Dendritic cell treated with granulocyte-macrophage colony-stimulating factor and Interleukin-4, amounts not matched to agents 40 ng/mL and 50 ng/mL, for 4 days (primary cell): ENCODE measurements around the gene SYT8.
"Not testable (repeated sequence)": the region's sequence is repeated elsewhere in the genome, so short reads cannot be mapped to it uniquely, and the experiment has no call there.

Experiments used
- H3K27ac Mint-ChIP-seq: one replicate; pipeline ENCODE4 v1.8.0; 2022; ENCODE audit warnings: mild to moderate bottlenecking, mixed read lengths
- H3K27me3 Mint-ChIP-seq: one replicate; pipeline ENCODE4 v1.8.0; 2022; ENCODE audit warnings: mild to moderate bottlenecking, mixed read lengths
- H3K36me3 Mint-ChIP-seq: one replicate; pipeline ENCODE4 v1.8.0; 2022; ENCODE audit warnings: low read depth, mixed read lengths
- H3K4me1 Mint-ChIP-seq: one replicate; pipeline ENCODE4 v1.8.0; 2022; ENCODE audit warnings: low read depth, mixed read lengths
- H3K4me3 Mint-ChIP-seq: one replicate; pipeline ENCODE4 v1.8.0; 2022; ENCODE audit warnings: mild to moderate bottlenecking, moderate library complexity, mixed read lengths
- H3K9me3 Mint-ChIP-seq: one replicate; pipeline ENCODE4 v1.8.0; 2022; ENCODE audit warnings: mixed read lengths
- intact Hi-C: fragments of 100-400 bp; cut with micrococcal nuclease; formaldehyde crosslinking; loops from one replicate; pipeline ENCODE4 v1.15.0; 2022

Gene SYT8

DNA sequence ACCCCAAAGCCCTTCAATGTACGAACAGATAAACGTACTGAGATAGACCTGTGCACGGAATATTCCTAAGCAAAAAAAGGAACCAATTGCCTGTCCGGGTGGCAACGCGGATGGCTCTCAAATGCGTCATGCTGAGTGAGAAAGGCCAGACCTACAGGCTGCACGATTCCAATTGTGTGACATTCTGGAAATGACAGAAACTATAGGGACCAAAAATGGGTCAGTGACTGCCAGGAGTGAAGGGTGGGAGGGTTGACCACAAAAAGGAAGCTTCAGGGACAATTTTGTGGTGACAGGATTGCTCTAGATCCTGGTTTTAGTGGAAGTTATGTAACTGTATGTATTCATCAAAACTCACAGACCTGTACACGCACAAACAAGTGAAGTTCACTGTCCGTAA is 24.0 kb upstream of the SYT8 start:
- peaks cover 5% of the 10 kb centered on the region for H3K36me3 Mint-ChIP-seq
- H3K4me1 Mint-ChIP-seq: peaks cover 7% of the 10 kb centered on the region
- H3K4me3 Mint-ChIP-seq: no peak overlapping the region
- peaks cover 87% of the 10 kb centered on the region for H3K27me3 Mint-ChIP-seq
- H3K9me3 Mint-ChIP-seq: peaks cover 20% of the 10 kb centered on the region
- intact Hi-C loops: no loop called here
- no peak overlapping the region for H3K27ac Mint-ChIP-seq

DNA sequence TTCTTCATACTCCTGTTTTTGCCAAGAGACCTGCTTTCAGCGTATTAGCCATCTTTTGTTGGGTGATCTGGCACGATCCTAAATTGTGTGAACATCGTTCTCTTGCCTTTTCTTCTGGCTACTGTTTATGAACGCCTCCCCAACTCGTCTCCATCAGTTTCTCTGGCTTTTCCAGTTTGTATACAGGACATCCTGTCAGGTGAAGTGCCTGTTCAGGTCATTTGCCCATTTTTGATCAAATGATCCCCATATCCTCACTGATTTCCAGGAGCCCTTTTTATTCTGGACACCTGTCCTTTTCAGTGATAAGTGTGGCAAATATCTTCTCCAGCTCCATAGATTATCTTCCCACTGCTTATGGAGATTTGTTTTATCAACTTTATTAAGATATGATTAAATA is 22.5 kb upstream of the SYT8 start:
- peaks cover 5% of the 10 kb centered on the region for H3K36me3 Mint-ChIP-seq
- intact Hi-C loops: no loop called here
- H3K27ac Mint-ChIP-seq: no peak overlapping the region
- H3K27me3 Mint-ChIP-seq: peaks cover 93% of the 10 kb centered on the region
- H3K4me1 Mint-ChIP-seq: peaks cover 7% of the 10 kb centered on the region
- H3K4me3 Mint-ChIP-seq: no peak overlapping the region
- H3K9me3 Mint-ChIP-seq: peaks cover 20% of the 10 kb centered on the region

DNA sequence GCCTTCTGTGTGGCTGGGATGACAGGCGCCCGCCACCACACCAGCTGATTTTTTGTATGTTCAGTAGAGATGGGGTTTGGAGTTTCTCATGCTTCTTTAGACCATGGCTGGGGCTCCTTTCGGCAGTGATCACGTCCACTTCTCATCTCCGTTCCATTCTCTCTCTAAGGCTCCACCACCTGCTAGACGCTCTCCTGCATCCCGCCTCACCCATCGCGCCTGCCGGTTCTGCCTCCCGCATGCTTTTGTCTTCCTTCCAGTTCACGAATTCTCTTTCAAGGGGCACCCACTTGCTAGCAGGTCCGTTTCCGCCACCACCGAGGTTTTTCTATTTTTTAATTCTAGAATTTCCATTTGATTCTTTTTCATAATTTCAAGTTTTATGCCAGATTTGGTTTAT is 22.0 kb upstream of the SYT8 start:
- Mint-ChIP-seq H3K4me1 (peaks cover 7% of the 10 kb centered on the region), H3K9me3 (peaks cover 20% of the 10 kb centered on the region), H3K27me3 (peaks cover 91% of the 10 kb centered on the region), H3K27ac (no peak overlapping the region), H3K36me3 (peaks cover 5% of the 10 kb centered on the region), H3K4me3 (no peak overlapping the region)
- intact Hi-C loops: no loop called here

DNA sequence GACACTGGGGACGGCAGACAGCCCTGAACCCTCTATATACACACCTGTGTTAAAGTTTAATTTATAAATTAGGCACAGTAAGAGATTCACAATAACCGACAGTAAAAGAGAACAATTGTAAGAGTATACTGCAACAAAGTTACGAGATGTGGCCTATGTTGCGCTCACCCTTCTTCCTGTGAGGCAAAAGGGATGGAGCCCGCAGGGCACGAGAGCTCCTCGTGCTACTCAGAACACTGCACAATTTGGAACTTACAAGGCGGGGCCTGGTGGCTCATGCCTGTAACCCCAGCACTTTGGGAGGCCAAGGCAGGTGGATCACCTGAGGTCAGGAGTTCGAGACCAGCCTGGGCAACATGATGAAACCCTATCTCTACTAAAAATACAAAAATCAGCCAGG is 21.4 kb upstream of the SYT8 start:
- Mint-ChIP-seq H3K9me3 (peaks cover 21% of the 10 kb centered on the region), H3K27me3 (peaks cover 87% of the 10 kb centered on the region)
- H3K36me3 Mint-ChIP-seq, intact Hi-C loops, H3K4me1 Mint-ChIP-seq, H3K27ac Mint-ChIP-seq, H3K4me3 Mint-ChIP-seq: not testable (repeated sequence)

DNA sequence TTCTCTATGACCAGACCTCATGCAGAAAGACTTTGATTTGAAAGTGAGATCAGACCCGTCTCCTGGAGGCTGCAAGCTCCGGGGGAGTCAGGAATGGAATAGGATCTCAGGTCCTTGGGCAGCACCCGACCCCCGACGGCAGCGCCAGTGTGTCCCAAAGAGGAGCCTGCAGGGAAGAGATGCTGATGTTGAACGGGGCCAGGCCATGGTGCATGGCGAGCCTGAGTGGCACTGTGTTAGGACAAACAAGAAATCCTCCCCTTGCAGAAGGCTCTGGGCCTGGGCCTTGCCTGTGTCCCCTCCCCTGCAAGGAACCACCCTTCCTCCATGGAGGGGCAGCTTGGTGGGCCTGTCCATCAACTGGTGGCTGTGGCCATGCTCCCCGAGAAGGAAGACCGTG is 20.1 kb upstream of the SYT8 start:
- H3K9me3 Mint-ChIP-seq: peaks cover 29% of the 10 kb centered on the region
- H3K27me3 Mint-ChIP-seq: peaks cover 86% of the 10 kb centered on the region
- peaks cover 7% of the 10 kb centered on the region for H3K4me1 Mint-ChIP-seq
- intact Hi-C loops: no loop called here
- no peak overlapping the region for H3K27ac Mint-ChIP-seq
- no peak overlapping the region for H3K4me3 Mint-ChIP-seq
- peaks cover 2% of the 10 kb centered on the region for H3K36me3 Mint-ChIP-seq

DNA sequence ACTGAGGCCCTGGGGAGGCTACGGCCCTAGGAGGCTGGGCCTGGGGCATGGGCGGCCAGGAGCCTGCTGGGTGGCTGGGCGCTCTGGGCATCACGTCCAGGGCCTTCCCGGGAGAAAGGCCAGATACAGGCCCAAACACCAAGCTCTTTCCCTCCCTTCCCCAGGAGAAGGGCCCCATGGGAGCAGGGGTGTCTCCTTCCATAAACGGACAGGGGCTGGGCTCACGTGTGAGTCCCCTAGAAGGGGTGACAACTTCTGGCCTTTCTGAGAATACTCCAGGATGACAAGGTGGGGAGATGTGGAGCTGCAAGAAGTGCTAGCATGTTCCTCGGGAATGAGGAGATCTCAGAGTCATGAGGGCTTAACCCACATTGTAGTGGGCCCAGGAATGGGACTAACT is 19.5 kb upstream of the SYT8 start:
- Mint-ChIP-seq H3K4me3 (no peak overlapping the region), H3K4me1 (peaks cover 7% of the 10 kb centered on the region), H3K36me3 (no peaks in the 10 kb centered on the region), H3K27me3 (peaks cover 88% of the 10 kb centered on the region), H3K27ac (no peak overlapping the region), H3K9me3 (peaks cover 29% of the 10 kb centered on the region)
- intact Hi-C loops: no loop called here

DNA sequence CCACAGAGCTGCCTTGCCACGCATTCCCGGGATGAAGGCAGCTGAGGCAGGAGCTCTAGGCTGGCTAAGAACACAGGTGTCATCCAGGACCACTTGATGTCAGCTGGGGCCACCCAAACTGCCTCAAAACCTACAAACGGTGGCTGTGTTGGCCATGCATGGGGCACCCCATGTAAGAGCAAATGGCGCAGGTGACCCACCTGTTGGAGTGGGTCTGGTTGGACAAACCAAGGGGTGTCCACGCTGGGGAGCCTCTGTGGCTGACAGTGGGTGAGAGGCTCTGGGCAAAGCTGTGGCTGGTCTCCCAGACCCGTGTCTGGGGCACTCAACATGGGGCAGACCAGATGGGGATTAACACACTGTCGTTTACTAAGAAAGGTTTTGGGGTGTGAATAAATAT is 19.0 kb upstream of the SYT8 start:
- intact Hi-C loops: no loop called here
- no peak overlapping the region for H3K27ac Mint-ChIP-seq
- peaks cover 5% of the 10 kb centered on the region for H3K4me1 Mint-ChIP-seq
- H3K36me3 Mint-ChIP-seq: no peaks in the 10 kb centered on the region
- peaks cover 29% of the 10 kb centered on the region for H3K9me3 Mint-ChIP-seq
- no peak overlapping the region for H3K4me3 Mint-ChIP-seq
- H3K27me3 Mint-ChIP-seq: peaks cover 89% of the 10 kb centered on the region

DNA sequence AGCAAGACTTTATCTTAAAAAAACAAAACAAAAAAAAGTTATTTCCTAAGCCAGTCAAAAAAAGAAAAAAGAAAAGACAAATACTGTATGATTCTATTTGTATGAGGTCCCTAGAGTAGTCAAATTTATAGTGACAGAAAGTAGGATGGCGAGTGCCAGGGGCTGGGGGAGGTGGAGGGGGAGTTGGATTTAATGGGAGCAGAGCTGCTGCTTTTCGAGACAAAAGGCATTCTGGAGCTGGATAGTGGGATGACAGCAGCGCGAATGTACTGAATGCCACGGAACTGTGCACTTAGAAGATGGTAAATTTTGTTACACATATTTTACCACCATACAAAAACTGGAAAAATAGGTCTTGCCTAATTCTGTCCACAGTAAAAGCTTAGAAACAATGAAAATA is 17.8 kb upstream of the SYT8 start:
- Mint-ChIP-seq H3K27ac (no peak overlapping the region), H3K9me3 (peaks cover 41% of the 10 kb centered on the region), H3K4me1 (no peaks in the 10 kb centered on the region), H3K4me3 (no peak overlapping the region), H3K36me3 (no peaks in the 10 kb centered on the region), H3K27me3 (peaks cover 91% of the 10 kb centered on the region)
- intact Hi-C loops: no loop called here

DNA sequence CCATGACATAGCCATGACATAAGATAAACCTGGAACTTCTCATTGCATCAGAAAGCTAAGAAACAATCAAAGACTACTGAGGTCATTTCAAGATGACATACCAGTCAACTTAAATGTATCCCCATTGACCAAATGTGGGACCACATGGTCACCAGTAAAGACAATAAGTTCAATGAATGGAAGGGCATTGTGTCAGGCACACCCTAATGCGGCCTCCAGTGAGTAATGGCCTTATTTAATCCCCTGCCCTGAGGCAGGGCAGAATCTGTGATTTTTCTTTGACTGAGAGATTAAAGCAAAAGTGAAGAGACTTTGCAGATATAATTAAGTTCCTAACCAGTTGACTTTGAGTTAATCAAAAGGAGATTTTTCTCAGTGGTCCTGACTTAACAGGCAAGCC is 17.3 kb upstream of the SYT8 start:
- peaks cover 3% of the 10 kb centered on the region for H3K4me1 Mint-ChIP-seq
- H3K27ac Mint-ChIP-seq: no peak overlapping the region
- intact Hi-C loops: no loop called here
- peaks cover 37% of the 10 kb centered on the region for H3K9me3 Mint-ChIP-seq
- peaks cover 91% of the 10 kb centered on the region for H3K27me3 Mint-ChIP-seq
- no peak overlapping the region for H3K4me3 Mint-ChIP-seq
- H3K36me3 Mint-ChIP-seq: no peaks in the 10 kb centered on the region

DNA sequence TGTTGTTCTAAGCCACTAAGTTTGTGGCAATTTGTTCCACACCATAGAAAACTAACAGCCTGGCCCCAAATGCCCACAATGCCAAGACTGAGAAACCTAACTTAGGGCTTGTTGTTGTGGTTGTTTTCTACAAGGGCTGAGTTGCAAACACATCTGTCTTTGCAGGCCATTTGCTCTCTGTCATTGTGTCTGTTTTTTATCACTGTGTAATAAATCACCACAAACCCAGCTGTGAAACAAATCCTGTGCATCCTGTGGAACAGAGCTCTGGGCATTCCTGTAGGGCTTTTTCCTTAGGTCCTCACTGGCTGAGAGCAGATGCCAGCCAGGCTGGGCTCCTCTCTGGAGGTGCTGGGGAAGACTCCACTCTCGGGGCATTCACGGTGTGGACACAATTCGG is 15.7 kb upstream of the SYT8 start:
- Mint-ChIP-seq H3K9me3 (peaks cover 31% of the 10 kb centered on the region), H3K27me3 (peaks cover 88% of the 10 kb centered on the region), H3K27ac (no peak overlapping the region), H3K4me1 (peaks cover 4% of the 10 kb centered on the region), H3K4me3 (no peak overlapping the region), H3K36me3 (no peaks in the 10 kb centered on the region)
- intact Hi-C loops: no loop called here

DNA sequence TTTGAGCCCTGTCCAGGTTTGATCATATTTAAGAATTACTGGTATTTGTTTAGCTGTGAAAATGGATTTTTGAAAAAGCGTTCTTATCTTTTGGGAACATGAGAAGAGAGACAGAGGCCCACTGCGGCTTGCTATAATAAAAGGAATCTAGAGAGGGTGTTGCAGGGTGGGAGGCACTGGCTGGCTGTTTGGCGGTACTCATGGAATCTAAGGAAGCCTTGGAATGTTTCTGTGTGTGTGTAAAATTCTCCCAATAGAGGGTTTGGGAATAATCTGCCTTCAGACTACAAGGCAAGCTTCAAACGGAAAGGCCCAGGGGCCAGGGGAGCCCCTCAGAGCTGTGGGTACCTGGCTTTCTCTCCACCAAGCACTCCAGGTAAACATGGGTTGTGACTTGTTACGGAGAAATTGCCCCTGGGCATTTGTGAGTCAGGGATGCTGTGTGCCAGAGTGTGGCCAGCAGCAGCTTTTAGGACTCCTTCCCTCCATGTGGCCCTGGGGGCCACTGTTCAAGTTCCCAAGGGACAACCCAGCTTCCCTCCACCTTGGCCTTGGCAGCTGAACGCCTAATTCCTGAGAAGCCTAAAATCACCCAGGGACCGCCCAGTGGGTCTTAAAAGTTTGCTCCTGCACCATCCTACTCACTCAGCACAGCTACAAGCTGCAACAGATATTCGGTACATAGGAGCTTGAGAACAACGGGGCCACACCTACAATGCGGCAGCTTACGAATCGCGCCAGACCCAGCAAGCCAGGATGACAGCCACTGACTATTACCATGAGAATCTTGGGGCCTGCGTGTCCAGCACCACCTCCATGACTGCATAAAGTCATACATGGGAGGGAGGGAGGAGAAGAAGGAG is 14.1 kb upstream of the SYT8 start:
- peaks cover 4% of the 10 kb centered on the region for H3K4me1 Mint-ChIP-seq
- H3K4me3 Mint-ChIP-seq: no peak overlapping the region
- H3K36me3 Mint-ChIP-seq: no peaks in the 10 kb centered on the region
- H3K9me3 Mint-ChIP-seq: peaks cover 31% of the 10 kb centered on the region
- intact Hi-C loops: no loop called here
- H3K27me3 Mint-ChIP-seq: peaks cover 78% of the 10 kb centered on the region
- no peak overlapping the region for H3K27ac Mint-ChIP-seq

DNA sequence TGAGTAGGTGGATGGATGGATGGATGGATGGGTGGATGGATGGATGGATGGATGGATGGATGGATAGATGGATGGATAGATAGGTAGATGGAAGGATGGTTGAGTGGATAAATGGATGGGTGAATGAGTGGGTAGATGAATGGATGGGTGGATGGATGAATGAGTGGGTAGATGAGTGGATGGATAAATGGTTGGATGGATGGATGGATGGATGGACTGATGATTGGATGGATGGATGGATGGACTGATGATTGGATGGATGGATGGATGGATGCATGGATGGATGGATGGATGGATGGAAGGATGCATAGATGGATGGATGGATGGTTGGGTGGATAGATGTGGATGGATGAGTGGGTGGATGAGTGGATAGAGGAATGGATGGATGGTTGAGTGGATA is 13.2 kb upstream of the SYT8 start:
- Mint-ChIP-seq H3K27ac (no peak overlapping the region), H3K4me1 (peaks cover 4% of the 10 kb centered on the region), H3K27me3 (peaks cover 74% of the 10 kb centered on the region), H3K4me3 (no peak overlapping the region), H3K36me3 (no peaks in the 10 kb centered on the region), H3K9me3 (peaks cover 31% of the 10 kb centered on the region)
- intact Hi-C loops: no loop called here

DNA sequence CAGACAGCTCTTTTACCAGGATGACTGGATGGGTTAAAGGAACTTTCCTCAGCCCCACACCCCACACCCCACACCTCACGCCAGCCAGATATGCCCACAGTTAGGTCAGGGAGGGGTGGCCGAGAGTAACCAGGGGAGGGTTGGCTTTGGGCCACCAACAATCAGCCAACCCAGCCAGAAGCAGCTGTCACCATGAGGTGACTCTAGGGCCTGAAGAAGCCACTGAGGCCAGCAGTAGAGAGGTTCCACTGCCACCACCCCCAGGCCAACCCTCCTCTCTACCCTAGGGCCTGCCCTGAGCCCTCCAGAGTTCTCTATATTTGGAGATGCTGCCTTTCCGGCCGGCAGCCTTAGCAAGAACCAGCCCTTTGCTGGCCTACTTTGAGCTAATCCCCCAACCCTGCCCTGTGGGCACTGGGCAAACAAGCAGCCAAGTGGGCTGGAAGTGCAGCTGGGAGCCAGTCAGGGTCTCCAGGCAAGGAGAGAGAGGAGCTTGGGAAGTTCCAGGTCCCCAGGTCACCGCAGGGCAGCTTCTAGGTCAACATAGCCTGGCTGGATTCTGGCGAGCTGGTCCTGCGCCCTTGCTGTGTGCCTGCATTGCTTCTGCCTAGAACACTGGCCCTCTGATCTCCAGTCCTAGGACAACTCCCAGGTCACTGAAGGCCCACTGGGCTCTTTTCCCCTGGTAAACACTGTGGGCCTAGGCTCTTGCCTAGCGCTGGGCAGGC is 12.0 kb upstream of the SYT8 start:
- Mint-ChIP-seq H3K27me3 (peaks cover 76% of the 10 kb centered on the region), H3K36me3 (no peaks in the 10 kb centered on the region), H3K9me3 (peaks cover 31% of the 10 kb centered on the region), H3K4me3 (no peak overlapping the region), H3K4me1 (peaks cover 4% of the 10 kb centered on the region), H3K27ac (no peak overlapping the region)
- intact Hi-C loops: no loop called here

DNA sequence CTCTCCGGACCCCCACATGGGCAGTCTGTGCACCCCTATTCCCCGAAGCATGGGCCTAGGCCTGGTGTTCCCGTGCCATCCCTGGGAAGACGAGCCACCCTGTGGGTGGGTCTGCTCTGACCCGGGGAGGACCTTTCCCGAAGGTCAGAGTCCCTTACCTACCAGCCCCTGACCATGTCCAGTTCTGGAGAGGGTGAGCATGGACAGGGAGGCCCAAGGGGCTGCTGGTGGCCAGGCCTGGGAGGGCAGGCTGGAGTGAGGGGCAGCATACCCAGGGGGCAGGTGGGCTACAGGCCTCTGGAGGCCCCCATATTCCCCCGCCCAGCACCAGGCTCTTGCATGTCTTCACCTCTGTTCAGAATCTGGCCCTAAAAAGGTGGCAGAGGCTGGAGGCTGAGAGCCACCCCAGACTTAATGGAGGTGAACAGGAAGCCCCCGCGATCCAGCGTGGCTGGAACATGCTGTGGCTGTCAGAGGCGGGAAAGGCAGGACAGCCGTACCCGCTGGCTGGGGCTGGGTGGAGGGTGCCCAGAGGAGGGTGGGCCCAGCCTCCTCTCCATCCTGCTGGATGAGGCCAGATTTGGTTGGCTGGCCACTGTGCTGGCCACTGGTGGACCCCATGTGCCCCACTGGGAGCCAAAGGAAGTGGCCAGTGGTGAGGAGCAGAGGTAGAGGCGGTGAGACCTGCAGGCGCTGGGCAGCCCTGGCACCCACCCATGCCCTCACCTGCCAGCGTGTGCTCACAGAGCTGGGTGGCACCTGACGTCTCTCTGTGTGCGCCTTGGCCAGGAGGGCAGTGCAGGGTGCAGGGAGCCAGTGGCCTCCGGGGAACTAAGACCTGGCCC is 11.2 kb upstream of the SYT8 start:
- no peak overlapping the region for H3K27ac Mint-ChIP-seq
- peaks cover 28% of the 10 kb centered on the region for H3K9me3 Mint-ChIP-seq
- no peak overlapping the region for H3K4me3 Mint-ChIP-seq
- H3K36me3 Mint-ChIP-seq: no peaks in the 10 kb centered on the region
- peaks cover 82% of the 10 kb centered on the region for H3K27me3 Mint-ChIP-seq
- peaks cover 4% of the 10 kb centered on the region for H3K4me1 Mint-ChIP-seq
- intact Hi-C loops: no loop called here
